Inflammatory macrophage treated with lipopolysaccharide for 4 hours (primary cell): ENCODE measurements around the gene CFAP20DC.
"Not testable (repeated sequence)": the region's sequence is repeated elsewhere in the genome, so short reads cannot be mapped to it uniquely, and the experiment has no call there.

Experiments used
- DNase-seq: peaks from one replicate; pipeline ENCODE4 v3.0.0-alpha.2; 2020

The CFAP20DC gene

GRCh38 chr3:59049671-59050331 is at the start of gene CFAP20DC:
TSS of gene CFAP20DC (minus strand) at chr3:59050025. CDS start at chr3:59049631, 394 bp downstream.
- peak; percentile 92 for DNase-seq

DNA sequence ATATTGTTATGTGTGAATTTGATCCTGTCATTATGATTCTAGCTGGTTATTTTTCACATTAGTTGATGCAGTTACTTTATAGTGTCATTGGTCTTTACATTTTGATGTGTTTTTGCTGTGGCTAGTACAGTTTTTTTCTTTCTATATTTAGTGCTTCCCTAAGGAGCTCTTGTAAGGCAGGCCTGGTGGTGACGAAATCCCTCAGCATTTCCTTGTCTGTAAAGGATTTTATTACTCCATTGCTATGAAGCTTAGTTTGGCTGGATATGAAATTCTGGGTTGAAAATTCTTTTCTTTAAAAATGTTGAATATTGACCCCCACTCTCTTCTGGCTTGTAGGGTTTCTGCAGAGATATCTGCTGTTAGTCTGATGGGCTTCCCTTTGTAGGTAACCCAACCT is 48.7 kb upstream of the CFAP20DC start:
- DNase-seq: not testable (repeated sequence)

- no peak for DNase-seq
These were observed 44.6 kb upstream of the CFAP20DC start for GRCh38 chr3:59094446-59094845.

DNA sequence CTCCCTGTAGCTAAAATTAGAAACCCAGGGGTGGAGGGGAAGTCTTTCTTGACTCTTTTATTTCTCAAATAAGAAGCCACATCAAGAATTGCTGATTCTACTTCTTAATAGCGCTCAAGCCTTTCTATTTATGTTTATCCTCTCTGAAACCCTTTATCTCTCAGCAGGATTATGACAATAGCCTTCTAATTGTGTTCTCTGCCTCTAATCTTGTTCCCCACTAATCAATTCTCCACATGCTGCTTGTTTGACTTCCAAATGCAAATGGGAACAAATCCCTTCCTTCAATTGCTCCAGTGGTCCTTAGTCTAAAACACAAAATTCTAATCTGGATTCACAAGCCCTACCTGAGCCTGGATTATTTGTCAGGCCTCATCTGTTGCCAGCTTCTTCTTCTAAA is 43.7 kb upstream of the CFAP20DC start:
- DNase-seq: no peak

DNA sequence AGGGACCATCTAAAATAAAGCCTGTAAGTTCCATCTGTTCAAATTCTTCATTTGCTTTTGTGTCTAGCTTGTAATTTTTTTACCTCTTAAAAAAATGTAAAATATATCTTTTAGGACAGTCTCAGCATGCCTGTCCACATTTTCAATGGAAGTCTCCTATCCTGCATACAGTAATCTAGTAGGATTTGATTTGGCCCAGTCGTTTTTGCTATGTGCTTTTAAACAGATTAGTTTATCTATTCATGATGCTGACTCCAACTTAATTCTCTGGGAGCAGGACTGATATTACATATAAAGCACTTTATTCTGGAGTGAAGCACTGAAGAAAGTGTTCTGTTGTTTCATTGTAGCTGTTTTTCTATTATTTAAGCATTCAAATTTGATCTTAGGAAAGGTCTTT is 38.9 kb upstream of the CFAP20DC start:
- no peak for DNase-seq

DNA sequence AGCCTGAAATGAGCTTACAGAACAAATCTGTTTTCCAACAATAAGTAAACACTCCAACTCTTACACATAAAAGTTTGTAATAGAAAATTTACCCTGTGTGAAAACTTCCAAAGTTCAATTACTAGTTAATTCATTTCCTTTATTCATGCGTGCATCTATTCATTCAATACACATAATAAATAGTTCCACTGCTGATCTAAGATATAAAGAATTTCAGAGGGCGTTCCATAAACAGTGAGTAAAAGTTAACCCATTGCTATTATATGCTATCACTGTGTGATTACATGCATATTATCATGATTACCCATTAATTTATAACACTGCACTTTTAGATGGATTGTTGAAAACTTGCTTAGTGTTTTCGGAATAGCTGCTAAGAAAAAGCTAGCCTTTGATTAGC is 36.2 kb upstream of the CFAP20DC start:
- no peak for DNase-seq

GRCh38 chr3:59084583-59084982 is 34.8 kb upstream of the CFAP20DC start:
- no peak for DNase-seq

GRCh38 chr3:59082106-59082505 is 32.3 kb upstream of the CFAP20DC start:
- peak; percentile 38 for DNase-seq

DNA sequence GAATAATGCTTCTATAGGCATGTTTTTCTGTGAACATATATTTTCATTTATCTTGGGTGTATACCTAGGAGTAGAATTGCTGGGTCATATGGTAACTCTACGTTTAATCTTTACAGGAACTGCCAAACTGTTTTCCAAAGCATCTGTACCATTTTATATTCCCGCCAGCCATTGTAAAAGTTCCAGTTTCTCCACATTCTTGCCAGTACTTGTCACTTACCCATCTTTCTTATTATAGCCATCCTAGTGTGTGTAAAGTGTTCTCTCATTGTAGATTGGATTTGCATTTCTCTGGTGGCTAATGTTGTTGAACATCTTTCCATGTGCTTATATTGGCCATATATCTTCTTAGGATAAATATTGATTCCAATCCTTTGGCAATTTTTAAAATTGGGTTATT is 31.2 kb upstream of the CFAP20DC start:
- no peak for DNase-seq

GRCh38 chr3:59079962-59080361 is 30.1 kb upstream of the CFAP20DC start:
- no peak for DNase-seq

GRCh38 chr3:59074764-59075163 is 24.9 kb upstream of the CFAP20DC start:
- DNase-seq: no peak

GRCh38 chr3:59072681-59073080 is 22.9 kb upstream of the CFAP20DC start:
- DNase-seq: no peak

- DNase-seq: no peak
These were observed 20.0 kb upstream of the CFAP20DC start for GRCh38 chr3:59069838-59070237.

DNA sequence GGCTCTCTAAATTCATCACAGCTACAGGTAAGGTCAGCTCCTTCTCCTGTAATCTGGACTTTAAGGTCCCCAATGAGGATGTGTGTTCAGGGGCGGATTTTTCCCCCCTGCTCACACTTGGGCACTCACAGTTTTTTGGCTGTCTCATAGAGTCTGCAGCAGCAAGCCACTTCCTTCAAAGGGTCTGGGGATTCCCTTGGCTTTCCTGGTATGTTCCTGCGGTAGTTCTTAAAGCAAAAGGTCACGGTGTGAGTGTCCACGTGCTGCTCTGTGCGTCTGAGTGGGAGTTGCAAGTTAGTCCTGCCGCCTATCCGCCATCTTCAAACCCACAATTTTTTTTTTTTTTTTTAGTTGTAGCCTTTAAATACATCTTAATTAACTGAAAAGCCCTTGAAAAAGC is 15.4 kb upstream of the CFAP20DC start:
- no peak for DNase-seq

DNA sequence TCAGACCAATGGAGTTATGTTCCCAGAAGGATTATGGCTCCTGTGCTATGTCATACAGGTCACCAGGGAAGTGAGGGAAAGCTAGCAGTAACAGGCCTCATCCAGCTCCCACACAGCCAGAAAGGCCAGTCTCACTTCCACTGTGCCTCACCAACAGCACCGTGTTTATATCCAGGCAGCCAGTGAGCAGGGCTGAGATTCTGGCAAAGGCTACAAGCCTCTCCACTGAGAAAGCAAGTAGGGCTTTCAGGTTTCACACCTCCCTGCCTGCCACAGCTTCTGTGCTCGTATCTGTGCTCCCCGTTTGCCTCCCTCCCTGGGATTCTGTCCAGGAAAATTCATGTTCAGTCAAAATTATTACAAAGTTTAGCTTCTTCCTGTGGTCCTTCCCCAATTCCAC is 14.9 kb upstream of the CFAP20DC start:
- DNase-seq: no peak

GRCh38 chr3:59064276-59064675 is 14.5 kb upstream of the CFAP20DC start:
- no peak for DNase-seq

- DNase-seq: no peak
These were observed 6.9 kb upstream of the CFAP20DC start for GRCh38 chr3:59056706-59057105.

- peak; percentile 41 for DNase-seq
These were observed 3.1 kb upstream of the CFAP20DC start for GRCh38 chr3:59052803-59053411.

DNA sequence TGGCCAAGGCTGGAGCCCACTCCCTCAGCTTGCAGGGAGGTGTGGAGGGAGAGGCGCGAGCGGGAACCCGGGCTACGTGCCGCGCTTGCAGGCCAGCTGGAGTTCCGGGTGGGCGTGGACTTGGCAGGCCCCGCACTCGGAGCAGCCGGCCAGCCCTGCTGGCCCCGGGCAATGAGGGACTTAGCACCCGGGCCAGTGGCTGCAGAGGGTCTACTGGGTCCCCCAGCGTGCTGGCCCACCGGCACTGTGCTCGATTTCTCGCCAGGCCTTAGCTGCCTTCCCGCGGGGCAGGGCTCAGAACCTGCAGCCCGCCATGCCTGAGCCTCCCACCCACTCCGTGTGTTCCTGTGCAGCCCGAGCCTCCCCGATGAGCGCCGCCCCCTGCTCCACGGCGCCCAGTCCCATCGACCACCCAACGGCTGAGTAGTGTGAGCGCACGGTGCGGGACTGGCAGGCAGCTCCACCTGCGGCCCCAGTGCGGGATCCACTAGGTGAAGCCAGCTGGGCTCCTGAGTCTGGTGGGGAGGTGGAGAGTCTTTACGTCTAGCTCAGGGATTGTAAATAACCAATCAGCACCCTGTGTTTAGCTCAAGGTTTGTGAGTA is 1.1 kb upstream of the CFAP20DC start:
- DNase-seq: not testable (repeated sequence)

GRCh38 chr3:59046839-59047238 is 3.0 kb downstream of the CFAP20DC start:
- no peak for DNase-seq

DNA sequence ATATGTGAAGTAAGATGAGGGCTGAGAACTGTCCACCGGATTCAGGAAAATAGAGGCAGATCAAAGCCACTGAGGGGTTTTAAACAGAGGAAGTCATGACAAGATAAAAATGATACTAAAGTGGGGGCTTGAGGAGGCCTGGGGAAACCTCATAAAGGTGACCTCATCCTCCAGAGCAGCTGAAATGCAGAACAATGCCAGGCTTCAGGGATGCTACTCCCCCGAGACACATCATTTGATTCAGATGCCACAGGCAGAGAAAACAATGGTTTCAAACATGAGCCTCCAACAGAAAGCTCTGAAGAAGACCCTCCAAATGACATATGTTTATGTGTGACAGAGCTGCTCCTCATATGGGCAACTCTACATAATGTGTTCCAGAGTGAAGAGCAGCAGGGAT is 6.4 kb downstream of the CFAP20DC start:
- no peak for DNase-seq

DNA sequence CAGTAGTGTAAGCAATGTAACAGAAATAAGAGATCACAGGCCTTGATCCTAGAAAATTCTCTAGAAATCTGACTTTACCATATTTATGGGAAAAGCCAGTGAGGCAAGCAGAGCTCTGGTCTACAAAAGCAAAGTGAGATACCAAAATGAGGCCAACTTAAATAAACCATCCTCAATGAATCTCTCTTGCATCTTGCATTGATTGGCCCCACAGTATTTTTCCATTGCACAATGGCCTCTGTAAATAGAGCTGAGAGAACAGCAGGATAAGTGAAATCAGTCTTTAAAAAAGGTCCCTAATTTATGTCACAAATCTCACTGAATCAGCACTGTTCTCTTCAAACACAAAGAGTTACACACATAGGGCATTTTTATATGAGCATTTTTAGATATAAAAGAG is 8.9 kb downstream of the CFAP20DC start:
- DNase-seq: no peak

DNA sequence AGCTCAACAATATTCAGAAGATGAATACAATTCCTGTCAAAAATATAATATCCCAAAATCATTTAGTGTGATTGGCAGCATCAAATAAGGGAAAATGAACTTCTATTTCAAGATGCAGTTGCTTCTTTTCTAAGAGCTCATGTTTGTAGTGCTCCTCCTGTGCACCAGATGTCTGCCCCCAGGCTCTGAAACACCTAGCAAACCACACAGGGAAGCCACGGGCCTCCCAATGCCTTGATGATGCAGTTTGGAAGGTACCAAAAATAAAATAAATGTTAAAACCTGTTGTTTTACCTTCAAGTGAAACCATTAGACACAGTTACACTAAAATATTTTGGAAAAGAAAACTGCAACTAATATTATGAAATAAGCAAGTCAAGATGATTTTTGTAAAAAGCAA is 22.2 kb downstream of the CFAP20DC start:
- no peak for DNase-seq

- DNase-seq: no peak
These were observed 26.2 kb downstream of the CFAP20DC start for GRCh38 chr3:59023612-59024011.

- DNase-seq: no peak
These were observed 32.2 kb downstream of the CFAP20DC start for GRCh38 chr3:59017617-59017984.
